Stomach (tissue), 4 donors: Measurements from ENCODE around the gene GNAO1.

Experiments
- EP300 ChIP-seq: sonication (generic); formaldehyde crosslinking; IDR thresholded peaks from one replicate; pipeline ENCODE4 v1.6.1; 2017; ENCODE audit warnings: antibody characterized with exemption
- POLR2A ChIP-seq, 4 donors: fragments of 450-650 bp; IDR thresholded peaks; one replicate each; pipeline ENCODE4 v1.6.1; 2016; ENCODE audit warnings: antibody characterized with exemption in 4 of 4, control low read depth in 2 of 4, mild to moderate bottlenecking in 1 of 4, moderate library complexity in 1 of 4
- POLR2AphosphoS5 ChIP-seq, 3 donors: sonication (generic); formaldehyde crosslinking; IDR thresholded peaks; one replicate each; pipeline ENCODE4 v1.6.1; 2016; ENCODE audit warnings: antibody characterized with exemption in 3 of 3
- TF ChIP-seq, protein P1 (sequence below), 7 experiments: fragments of 450-650 bp in 4 of 7; fragments of 200-600 bp in 3 of 7; sonication (generic) in 3 of 7; IDR thresholded peaks; one replicate each; pipeline ENCODE4 v1.5.1; 2016 to 2019; ENCODE audit warnings: antibody characterized with exemption in 7 of 7, control low read depth in 2 of 7, mild to moderate bottlenecking in 1 of 7

DNA sequence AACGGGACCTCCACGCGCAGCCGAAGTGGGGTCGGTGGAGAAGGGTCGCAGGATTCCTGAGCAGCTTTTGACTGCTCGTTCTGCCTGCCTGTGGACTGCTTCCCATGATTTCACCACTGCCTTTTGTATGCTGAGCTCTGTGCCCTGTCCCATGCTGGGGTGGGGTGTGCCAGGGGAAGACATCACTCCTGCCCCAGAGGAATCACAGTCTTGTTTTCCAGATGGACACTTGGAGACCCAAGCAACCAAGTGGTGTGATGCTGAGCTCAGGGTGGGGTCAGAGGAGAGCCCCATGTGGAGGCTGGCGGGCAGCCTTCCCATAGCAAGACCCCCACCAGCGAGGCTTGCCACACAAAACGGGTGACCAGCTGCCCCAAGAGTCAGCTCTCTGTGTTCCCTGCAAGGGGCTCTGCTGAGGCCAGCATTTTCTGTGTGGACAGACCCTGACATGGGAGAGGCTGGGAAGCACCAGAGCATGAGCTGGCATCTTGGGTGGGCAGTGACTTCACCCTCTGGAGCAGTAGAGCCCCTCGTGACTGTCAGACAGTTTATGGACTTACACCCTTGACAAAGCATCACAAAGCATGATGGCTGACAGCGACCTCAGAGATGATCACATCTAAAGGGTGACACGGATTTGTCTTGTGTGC lies 111.9 kb downstream of the GNAO1 start:
- TF ChIP-seq, protein P1, sequence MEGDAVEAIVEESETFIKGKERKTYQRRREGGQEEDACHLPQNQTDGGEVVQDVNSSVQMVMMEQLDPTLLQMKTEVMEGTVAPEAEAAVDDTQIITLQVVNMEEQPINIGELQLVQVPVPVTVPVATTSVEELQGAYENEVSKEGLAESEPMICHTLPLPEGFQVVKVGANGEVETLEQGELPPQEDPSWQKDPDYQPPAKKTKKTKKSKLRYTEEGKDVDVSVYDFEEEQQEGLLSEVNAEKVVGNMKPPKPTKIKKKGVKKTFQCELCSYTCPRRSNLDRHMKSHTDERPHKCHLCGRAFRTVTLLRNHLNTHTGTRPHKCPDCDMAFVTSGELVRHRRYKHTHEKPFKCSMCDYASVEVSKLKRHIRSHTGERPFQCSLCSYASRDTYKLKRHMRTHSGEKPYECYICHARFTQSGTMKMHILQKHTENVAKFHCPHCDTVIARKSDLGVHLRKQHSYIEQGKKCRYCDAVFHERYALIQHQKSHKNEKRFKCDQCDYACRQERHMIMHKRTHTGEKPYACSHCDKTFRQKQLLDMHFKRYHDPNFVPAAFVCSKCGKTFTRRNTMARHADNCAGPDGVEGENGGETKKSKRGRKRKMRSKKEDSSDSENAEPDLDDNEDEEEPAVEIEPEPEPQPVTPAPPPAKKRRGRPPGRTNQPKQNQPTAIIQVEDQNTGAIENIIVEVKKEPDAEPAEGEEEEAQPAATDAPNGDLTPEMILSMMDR (IDR thresholded peaks at IDR 0.05) = no peak
- no peak for TF ChIP-seq POLR2A (IDR thresholded peaks at IDR 0.05)
- TF ChIP-seq EP300 = no peak
- TF ChIP-seq POLR2AphosphoS5 (IDR thresholded peaks at IDR 0.05) = no peak
